ENCODE results near the gene SPATA9. TPM values are rescaled to one million over a fixed set of nuclear protein-coding genes. Genes with fewer than 3 reads are reported as not detected.

The SPATA9 gene
- total RNA-seq, 1 experiment from 2014 or later, result not detected

DNA sequence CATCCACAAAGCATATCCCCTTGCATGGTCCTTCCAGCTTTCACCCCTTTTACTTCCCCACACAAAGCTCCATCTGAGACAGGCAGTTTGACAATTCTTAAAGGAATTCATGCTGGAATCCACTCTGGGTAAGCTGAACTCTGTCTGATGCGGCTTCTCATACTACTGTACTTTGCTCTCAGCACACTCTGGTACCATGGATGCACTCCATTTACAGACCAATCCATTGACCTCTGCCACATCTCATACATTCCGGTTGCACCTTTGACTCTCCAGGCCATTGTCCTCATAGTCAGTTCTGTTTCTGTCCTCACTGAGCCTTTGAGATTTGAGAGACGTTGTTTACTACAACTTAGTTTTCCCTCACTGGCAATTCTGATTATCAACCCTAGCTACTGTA is 12.2 kb downstream of the SPATA9 start:
- H2AK5ac ChIP-seq (ENCODE audit: insufficient read length, low read length), result no peak overlapping the region
- H2BK20ac ChIP-seq (ENCODE audit: low read depth, low read length, poor library complexity, severe bottlenecking), result no peak overlapping the region
- no peaks in the 10 kb centered on the region for H3K4me1 ChIP-seq (ENCODE audit: insufficient read depth, low read length)
- H2BK12ac ChIP-seq (ENCODE audit: insufficient read length, low read depth, low read length), result no peak overlapping the region
- H3K4me1 Mint-ChIP-seq, result peaks cover 3% of the 10 kb centered on the region in 2 experiments; a peak in 1 of 4 replicates
- H3K27me3 Mint-ChIP-seq (ENCODE audit: low read depth), result peaks cover 4% of the 10 kb centered on the region; the same call in 1 of the 2 replicates
- no peak overlapping the region for H4K91ac ChIP-seq (ENCODE audit: insufficient read length, low read depth, low read length)
- no peak overlapping the region for H2BK15ac ChIP-seq (ENCODE audit: low read depth, low read length)
- no peak overlapping the region for H3K14ac ChIP-seq (ENCODE audit: insufficient read depth, low read length)
- no peak overlapping the region for H3K4me2 ChIP-seq (ENCODE audit: insufficient read depth, insufficient read length, low read length)
- no peak overlapping the region for H3K9ac ChIP-seq (ENCODE audit: extremely low read depth, insufficient read length, low read length)
- no peaks in the 10 kb centered on the region for H3K9me3 Mint-ChIP-seq
- H3K4ac ChIP-seq (ENCODE audit: low read depth, low read length), result no peak overlapping the region
- H2AFZ ChIP-seq (ENCODE audit: low read length), result no peak overlapping the region
- H3K4me3 Mint-ChIP-seq, result no peak overlapping the region
- H3K27me3 ChIP-seq (ENCODE audit: insufficient read depth, low read length), result no peaks in the 10 kb centered on the region
- no peak overlapping the region for H3K18ac ChIP-seq (ENCODE audit: insufficient read length, low read depth, low read length)
- no peak overlapping the region for H4K8ac ChIP-seq (replicated peaks; ENCODE audit: insufficient read length, low read depth, low read length)
- H3K56ac ChIP-seq (ENCODE audit: insufficient read length, low read depth, low read length), result no peak overlapping the region
- no peaks in the 10 kb centered on the region for H3K23me2 ChIP-seq (ENCODE audit: insufficient read length, low read depth, low read length, poor library complexity, severe bottlenecking)
- H3K27ac ChIP-seq (ENCODE audit: insufficient read length, low read depth, low read length), result no peak overlapping the region
- H3K9me3 ChIP-seq (ENCODE audit: control insufficient read depth, low read depth, low read length), result no peaks in the 10 kb centered on the region
- TF ChIP-seq, protein P1, sequence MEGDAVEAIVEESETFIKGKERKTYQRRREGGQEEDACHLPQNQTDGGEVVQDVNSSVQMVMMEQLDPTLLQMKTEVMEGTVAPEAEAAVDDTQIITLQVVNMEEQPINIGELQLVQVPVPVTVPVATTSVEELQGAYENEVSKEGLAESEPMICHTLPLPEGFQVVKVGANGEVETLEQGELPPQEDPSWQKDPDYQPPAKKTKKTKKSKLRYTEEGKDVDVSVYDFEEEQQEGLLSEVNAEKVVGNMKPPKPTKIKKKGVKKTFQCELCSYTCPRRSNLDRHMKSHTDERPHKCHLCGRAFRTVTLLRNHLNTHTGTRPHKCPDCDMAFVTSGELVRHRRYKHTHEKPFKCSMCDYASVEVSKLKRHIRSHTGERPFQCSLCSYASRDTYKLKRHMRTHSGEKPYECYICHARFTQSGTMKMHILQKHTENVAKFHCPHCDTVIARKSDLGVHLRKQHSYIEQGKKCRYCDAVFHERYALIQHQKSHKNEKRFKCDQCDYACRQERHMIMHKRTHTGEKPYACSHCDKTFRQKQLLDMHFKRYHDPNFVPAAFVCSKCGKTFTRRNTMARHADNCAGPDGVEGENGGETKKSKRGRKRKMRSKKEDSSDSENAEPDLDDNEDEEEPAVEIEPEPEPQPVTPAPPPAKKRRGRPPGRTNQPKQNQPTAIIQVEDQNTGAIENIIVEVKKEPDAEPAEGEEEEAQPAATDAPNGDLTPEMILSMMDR (conservative IDR thresholded peaks at IDR 0.05), result no peak
- no peaks in the 10 kb centered on the region for H4K20me1 ChIP-seq (ENCODE audit: control insufficient read depth, insufficient read depth, insufficient read length)
- H3K23ac ChIP-seq (ENCODE audit: insufficient read length, low read depth, low read length), result no peak overlapping the region
- H3K36me3 Mint-ChIP-seq (ENCODE audit: insufficient read depth in 1 of 3, low read depth in 3 of 3), result no peaks in the 10 kb centered on the region
- no peaks in the 10 kb centered on the region for H3K79me1 ChIP-seq (ENCODE audit: insufficient read depth, low read depth, low read length, poor library complexity, severe bottlenecking)
- DNase-seq, result no peak
- no peak overlapping the region for H2BK5ac ChIP-seq (ENCODE audit: insufficient read length, low read length)
- no peak overlapping the region for H4K5ac ChIP-seq (ENCODE audit: insufficient read length, low read depth, low read length)
- no peaks in the 10 kb centered on the region for H3K79me2 ChIP-seq (ENCODE audit: insufficient read depth, low read length)
- no CpG with 5 or more reads among the region's 3 CpGs for WGBS (ENCODE audit: extremely low coverage, insufficient read length, low lambda C conversion rate)
- H2BK120ac ChIP-seq (ENCODE audit: low read depth, low read length, poor library complexity, severe bottlenecking), result no peak overlapping the region
- H3T11ph ChIP-seq (ENCODE audit: low read length), result no peak overlapping the region
- no peak overlapping the region for H3K27ac Mint-ChIP-seq

Measured in H9 (cell line).